ENCODE measurements around the gene CLTC. TPM values are rescaled to one million over a fixed set of nuclear protein-coding genes. Genes with fewer than 3 reads are reported as not detected.
"Not testable (repeated sequence)": the region's sequence is repeated elsewhere in the genome, so short reads cannot be mapped to it uniquely, and the experiment has no call there.

CLTC gene
- total RNA-seq, 1 donor from 2014 or later: 188 TPM

DNA sequence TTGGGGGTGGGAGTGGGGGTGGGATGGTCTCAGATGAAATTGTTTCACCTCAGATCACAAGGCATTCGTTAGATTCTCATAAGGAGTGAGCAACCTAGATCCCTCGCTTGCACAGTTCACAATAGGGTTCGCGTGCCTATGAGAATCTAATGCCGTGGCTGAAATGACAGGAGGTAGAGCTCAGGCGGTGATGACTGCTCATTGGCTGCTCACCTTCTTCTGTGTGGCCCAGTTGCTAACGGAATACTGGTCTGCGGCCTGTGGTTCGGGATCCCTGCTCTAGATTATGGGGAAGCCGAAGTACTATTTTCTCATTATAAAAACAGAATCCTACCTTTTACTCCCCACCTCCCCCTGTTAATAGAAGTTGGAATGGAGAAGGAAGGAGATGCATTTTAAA lies 18.9 kb downstream of the CLTC start:
- Mint-ChIP-seq H3K36me3 (ENCODE audit: low read depth) (peaks cover 14% of the 10 kb centered on the region), H3K9me3 (no peaks in the 10 kb centered on the region), H3K4me1 (ENCODE audit: low read depth) (peaks cover 45% of the 10 kb centered on the region), H3K27ac (no peak overlapping the region), H3K27me3 (ENCODE audit: low read depth) (no peaks in the 10 kb centered on the region), H3K4me3 (ENCODE audit: low read depth) (no peak overlapping the region)
- intact Hi-C loops (cut with micrococcal nuclease): no loop called here
- DNase-seq (ENCODE audit: low spot score): no peak

DNA sequence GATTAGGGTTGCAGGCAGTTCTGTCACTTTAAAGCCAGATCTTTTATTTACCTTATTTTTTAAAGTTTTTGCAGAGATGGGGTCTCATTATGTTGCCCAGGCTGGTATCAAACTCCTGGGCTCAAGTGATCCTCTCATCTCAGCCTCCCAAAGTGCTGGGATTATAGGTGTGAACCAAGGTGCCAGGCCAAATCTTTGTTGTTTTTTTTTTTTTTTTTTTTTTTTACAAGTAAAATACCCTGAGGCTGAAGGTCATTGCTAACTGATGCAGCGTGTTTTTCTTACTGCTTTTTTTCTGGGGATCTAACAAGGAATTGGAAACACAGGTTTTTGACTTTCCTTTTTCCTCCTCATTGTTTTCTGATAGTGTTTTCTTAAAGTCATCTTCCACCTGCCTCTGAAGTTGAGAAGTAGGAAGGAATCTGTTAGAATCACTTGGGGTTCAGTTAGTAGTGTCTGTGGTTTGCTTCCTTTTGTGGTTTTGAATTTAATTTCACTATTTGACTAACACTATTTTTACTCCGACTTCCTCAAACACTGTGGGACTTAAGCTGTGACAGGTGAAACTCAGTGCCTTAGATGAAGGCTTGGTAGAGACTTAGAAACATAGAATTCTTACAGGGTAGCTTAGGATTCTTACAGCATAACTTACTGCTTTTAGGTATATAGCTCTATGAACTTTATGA lies 22.2 kb downstream of the CLTC start:
- Mint-ChIP-seq H3K36me3 (ENCODE audit: low read depth) (peaks cover 41% of the 10 kb centered on the region), H3K4me3 (ENCODE audit: low read depth) (peak overlapping the region; percentile 40), H3K27ac (peak overlapping the region; percentile 48), H3K9me3 (no peaks in the 10 kb centered on the region), H3K27me3 (ENCODE audit: low read depth) (no peaks in the 10 kb centered on the region), H3K4me1 (ENCODE audit: low read depth) (peaks cover 34% of the 10 kb centered on the region)
- intact Hi-C loops (cut with micrococcal nuclease): loop anchor here (1.0 to 2.0 kb wide), 2 partner anchors 23 to 41 kb away; partner anchors contain the start of gene CLTC
- no peak for DNase-seq (ENCODE audit: low spot score)

DNA sequence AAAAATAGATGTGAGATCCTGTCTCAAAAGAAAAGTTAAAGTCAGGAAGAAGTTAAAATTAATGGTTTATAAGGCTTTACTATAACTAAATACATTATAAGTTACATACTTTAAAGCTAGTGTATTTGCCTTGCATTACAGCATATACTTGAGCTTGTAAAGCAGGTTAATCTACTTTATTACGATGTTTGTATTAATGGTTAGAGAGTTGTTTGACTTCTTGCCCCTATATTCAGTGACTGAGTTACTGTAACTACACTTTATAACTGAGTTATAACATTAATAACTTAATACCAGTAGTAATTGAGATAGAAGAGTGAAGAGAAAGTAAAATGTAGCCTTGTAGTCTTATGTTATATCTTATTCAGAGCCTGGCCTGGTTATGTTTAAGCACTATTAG lies 22.9 kb downstream of the CLTC start:
- H3K27ac Mint-ChIP-seq: no peak overlapping the region
- peaks cover 34% of the 10 kb centered on the region for H3K4me1 Mint-ChIP-seq (ENCODE audit: low read depth)
- DNase-seq (ENCODE audit: low spot score): no peak
- peak overlapping the region; percentile 40 for H3K4me3 Mint-ChIP-seq (ENCODE audit: low read depth)
- no peaks in the 10 kb centered on the region for H3K27me3 Mint-ChIP-seq (ENCODE audit: low read depth)
- H3K36me3 Mint-ChIP-seq (ENCODE audit: low read depth): peaks cover 47% of the 10 kb centered on the region
- H3K9me3 Mint-ChIP-seq: no peaks in the 10 kb centered on the region
- intact Hi-C loops (cut with micrococcal nuclease): loop anchor here (1.0 to 2.0 kb wide), 2 partner anchors 24 to 41 kb away; partner anchors contain the start of gene CLTC

DNA sequence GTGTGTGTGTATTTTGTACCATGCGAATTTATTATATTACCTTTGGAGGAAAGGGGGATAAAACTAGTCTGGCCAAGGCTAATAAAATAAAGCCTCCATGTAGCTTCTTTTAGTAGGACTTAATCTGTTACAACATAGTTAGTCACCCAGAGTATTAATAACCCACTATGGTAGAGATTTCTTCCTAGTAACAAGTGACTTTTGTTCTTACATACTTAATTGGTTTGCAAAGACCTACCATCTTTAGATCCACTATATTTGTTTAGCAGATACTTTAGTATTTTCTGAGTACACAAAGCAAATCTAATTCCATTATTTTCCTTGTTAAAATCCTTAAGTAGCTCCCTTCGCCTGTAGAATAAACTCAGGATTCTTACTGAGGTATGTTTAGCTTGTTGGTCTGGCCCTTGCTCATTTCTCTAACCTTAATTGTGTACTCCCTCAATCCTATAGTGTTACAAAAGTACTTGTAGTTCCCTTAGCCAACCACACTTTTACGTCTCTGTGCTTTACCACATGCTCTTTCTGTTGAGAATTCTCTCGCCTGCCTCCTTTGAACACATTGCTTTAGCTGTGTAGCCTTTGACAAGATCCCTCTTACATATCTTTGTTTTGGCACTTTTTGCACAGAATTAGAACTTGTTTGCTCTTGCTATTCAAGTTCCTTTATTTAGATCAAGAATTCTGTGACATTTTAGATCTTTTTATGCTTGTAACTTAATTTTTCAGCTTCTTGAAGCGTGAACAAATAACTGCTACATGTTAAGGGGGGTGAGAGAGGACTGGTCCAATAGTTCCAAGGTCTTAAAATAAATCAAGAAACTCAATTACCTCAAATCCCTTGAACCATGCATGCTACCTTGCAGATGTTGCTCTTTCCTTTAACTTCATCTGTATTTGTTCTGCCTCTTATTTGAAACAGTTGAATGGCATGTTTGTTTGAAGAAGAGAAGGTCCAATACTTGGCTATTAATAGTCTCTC lies 23.8 kb downstream of the CLTC start:
- Mint-ChIP-seq H3K4me3 (ENCODE audit: low read depth) (no peak overlapping the region), H3K4me1 (ENCODE audit: low read depth) (peaks cover 34% of the 10 kb centered on the region), H3K27me3 (ENCODE audit: low read depth) (no peaks in the 10 kb centered on the region), H3K9me3 (no peaks in the 10 kb centered on the region), H3K36me3 (ENCODE audit: low read depth) (peaks cover 52% of the 10 kb centered on the region), H3K27ac (no peak overlapping the region)
- no peak for DNase-seq (ENCODE audit: low spot score)
- intact Hi-C loops (cut with micrococcal nuclease): loop anchor here (2.0 kb wide), 1 partner anchor 25 kb away; the partner anchor contains the start of gene CLTC

DNA sequence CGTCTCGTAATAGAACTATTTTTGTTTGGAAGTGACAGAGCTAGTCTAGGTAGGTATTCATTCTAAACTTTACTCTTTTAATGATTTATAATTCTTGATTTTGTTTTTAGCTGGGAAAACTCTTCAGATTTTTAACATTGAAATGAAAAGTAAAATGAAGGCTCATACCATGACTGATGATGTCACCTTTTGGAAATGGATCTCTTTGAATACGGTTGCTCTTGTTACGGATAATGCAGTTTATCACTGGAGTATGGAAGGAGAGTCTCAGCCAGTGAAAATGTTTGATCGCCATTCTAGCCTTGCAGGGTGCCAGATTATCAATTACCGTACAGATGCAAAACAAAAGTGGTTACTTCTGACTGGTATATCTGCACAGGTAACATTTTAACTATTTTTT lies 27.6 kb downstream of the CLTC start:
- peaks cover 80% of the 10 kb centered on the region for H3K36me3 Mint-ChIP-seq (ENCODE audit: low read depth)
- intact Hi-C loops (cut with micrococcal nuclease): no loop called here
- no peak overlapping the region for H3K27ac Mint-ChIP-seq
- H3K4me1 Mint-ChIP-seq (ENCODE audit: low read depth): peaks cover 39% of the 10 kb centered on the region
- no peaks in the 10 kb centered on the region for H3K27me3 Mint-ChIP-seq (ENCODE audit: low read depth)
- H3K4me3 Mint-ChIP-seq (ENCODE audit: low read depth): no peak overlapping the region
- no peak for DNase-seq (ENCODE audit: low spot score)
- no peaks in the 10 kb centered on the region for H3K9me3 Mint-ChIP-seq

DNA sequence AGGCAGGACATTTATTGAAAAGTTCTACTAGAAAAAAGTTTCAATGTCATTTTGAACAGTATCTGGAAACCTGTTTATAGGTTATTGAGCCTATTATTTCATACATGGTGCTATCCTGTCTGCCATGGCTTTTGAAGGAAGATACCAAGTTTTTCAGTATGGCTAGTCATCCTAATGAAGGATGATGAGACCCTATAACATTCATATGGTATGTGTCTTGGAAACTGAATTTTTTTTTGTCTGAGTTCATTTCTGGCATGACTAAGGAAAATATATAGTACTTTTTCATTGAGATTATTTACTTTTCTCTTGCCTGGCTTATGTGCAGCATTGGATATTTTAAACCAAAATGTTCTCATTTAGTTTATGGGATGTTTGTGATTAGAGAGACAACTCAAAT lies 30.2 kb downstream of the CLTC start:
- DNase-seq (ENCODE audit: low spot score): no peak
- Mint-ChIP-seq H3K4me3 (ENCODE audit: low read depth) (no peak overlapping the region), H3K27ac (no peak overlapping the region), H3K36me3 (ENCODE audit: low read depth) (peaks cover 86% of the 10 kb centered on the region), H3K4me1 (ENCODE audit: low read depth) (peaks cover 28% of the 10 kb centered on the region), H3K27me3 (ENCODE audit: low read depth) (no peaks in the 10 kb centered on the region), H3K9me3 (no peaks in the 10 kb centered on the region)
- intact Hi-C loops (cut with micrococcal nuclease): no loop called here

DNA sequence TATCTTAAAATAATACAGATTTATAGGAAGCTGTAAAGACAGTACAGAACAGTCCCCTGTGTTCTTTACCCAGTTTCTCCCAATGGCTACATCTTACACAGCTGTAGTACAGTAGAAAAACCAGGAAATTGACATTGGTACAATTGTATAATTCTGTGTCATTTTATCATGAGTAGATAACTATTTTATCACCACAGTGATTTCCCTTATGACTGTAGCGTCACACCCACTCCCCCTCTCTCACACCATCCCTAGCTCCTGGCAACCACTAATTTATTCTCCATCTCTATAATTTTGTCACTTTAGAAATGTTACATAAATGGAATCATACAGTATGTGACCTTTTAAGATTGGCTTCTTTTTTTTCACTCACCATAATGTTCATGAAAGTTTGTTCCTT lies 30.9 kb downstream of the CLTC start:
- H3K4me1 Mint-ChIP-seq (ENCODE audit: low read depth): peaks cover 31% of the 10 kb centered on the region
- peaks cover 90% of the 10 kb centered on the region for H3K36me3 Mint-ChIP-seq (ENCODE audit: low read depth)
- H3K4me3 Mint-ChIP-seq (ENCODE audit: low read depth): no peak overlapping the region
- intact Hi-C loops (cut with micrococcal nuclease): no loop called here
- H3K27me3 Mint-ChIP-seq (ENCODE audit: low read depth): no peaks in the 10 kb centered on the region
- H3K27ac Mint-ChIP-seq: no peak overlapping the region
- no peak for DNase-seq (ENCODE audit: low spot score)
- no peaks in the 10 kb centered on the region for H3K9me3 Mint-ChIP-seq

DNA sequence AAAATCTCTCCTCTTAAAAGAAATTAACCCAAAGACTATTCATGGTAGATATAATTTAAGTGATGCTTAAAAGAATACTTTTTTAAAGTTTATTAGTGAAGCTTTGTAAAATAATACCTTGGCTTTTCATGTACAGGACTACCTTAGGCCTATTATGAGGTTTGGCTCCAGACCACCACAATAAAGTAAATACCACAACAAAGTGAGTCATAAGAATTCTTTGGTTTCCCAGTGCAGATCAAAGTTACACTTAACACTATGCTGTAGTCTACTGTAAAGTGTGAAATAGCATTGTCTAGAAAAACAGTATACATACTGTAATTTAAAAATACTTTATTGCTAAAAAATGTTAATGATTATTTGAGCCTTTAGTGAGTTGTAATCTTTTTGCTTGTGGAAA lies 31.7 kb downstream of the CLTC start:
- H3K4me1 Mint-ChIP-seq (ENCODE audit: low read depth): peaks cover 31% of the 10 kb centered on the region
- H3K4me3 Mint-ChIP-seq (ENCODE audit: low read depth): no peak overlapping the region
- no peak for DNase-seq (ENCODE audit: low spot score)

DNA sequence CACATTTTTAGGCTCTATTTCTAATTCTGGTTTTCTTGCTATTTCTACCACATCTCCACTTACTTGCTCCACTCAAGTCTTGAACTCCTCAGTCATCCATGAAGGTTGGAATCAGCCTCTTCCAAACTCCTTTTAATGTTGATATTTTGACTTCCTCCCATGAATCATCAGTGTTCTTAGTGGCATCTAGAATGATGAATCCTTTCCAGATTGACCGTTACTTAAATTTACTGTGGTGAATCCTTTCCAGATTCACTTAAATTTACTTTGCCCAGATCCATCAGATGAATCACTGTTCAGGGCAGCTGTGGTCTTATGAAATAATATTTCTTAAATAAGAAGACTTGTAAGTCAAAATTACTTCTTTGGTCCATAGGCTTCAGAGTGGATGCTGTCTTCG lies 32.4 kb downstream of the CLTC start:
- H3K9me3 Mint-ChIP-seq: no peaks in the 10 kb centered on the region
- H3K4me3 Mint-ChIP-seq (ENCODE audit: low read depth): no peak overlapping the region
- H3K36me3 Mint-ChIP-seq (ENCODE audit: low read depth): peaks cover 86% of the 10 kb centered on the region
- intact Hi-C loops (cut with micrococcal nuclease): no loop called here
- no peak for DNase-seq (ENCODE audit: low spot score)
- H3K4me1 Mint-ChIP-seq (ENCODE audit: low read depth): peaks cover 28% of the 10 kb centered on the region
- peak overlapping the region; percentile 43 for H3K27ac Mint-ChIP-seq
- H3K27me3 Mint-ChIP-seq (ENCODE audit: low read depth): no peaks in the 10 kb centered on the region

More for the DNA sequence above, 31.7 kb downstream of the CLTC start:
- no peaks in the 10 kb centered on the region for H3K27me3 Mint-ChIP-seq (ENCODE audit: low read depth)
- intact Hi-C loops (cut with micrococcal nuclease): no loop called here
- H3K36me3 Mint-ChIP-seq (ENCODE audit: low read depth): peaks cover 91% of the 10 kb centered on the region
- H3K27ac Mint-ChIP-seq: no peak overlapping the region
- H3K9me3 Mint-ChIP-seq: no peaks in the 10 kb centered on the region

DNA sequence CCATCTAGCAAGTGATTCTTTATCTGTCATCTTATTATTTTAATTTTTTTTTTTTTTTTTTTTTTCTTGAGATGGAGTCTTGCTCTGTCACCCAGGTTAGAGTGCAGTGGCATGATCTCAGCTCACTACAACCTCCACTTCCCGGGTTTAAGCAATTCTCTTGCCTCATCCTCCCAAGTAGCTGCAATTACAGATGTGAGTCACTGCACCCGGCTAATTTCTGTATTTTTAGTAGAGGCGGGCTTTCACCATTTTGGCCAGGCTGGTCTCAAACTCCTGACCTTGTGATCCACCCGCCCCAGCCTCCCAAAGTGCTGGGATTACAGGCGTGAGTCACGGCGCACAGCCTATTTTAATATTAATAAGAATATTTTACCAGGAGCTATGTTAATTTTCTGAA lies 36.9 kb downstream of the CLTC start:
- H3K36me3 Mint-ChIP-seq (ENCODE audit: low read depth): peaks cover 78% of the 10 kb centered on the region
- H3K27me3 Mint-ChIP-seq (ENCODE audit: low read depth); H3K9me3 Mint-ChIP-seq; H3K27ac Mint-ChIP-seq; intact Hi-C loops (cut with micrococcal nuclease); H3K4me3 Mint-ChIP-seq (ENCODE audit: low read depth); H3K4me1 Mint-ChIP-seq (ENCODE audit: low read depth); DNase-seq (ENCODE audit: low spot score): not testable (repeated sequence)

DNA sequence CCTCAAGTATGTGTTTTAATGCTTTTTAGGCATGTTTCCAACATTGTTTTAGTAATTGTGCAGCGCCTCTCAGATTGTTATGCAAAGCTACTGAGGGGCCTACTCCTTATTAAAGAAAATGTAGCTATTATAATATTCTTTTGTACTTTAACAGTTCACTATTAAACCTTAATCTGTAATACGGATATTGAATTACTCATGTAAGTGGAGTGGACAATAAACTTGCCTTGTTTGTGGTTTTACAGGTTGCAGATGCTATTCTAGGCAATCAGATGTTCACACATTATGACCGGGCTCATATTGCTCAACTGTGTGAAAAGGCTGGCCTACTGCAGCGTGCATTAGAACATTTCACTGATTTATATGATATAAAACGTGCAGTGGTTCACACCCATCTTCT lies 46.5 kb downstream of the CLTC start:
- peaks cover 68% of the 10 kb centered on the region for H3K36me3 Mint-ChIP-seq (ENCODE audit: low read depth)
- H3K9me3 Mint-ChIP-seq: no peaks in the 10 kb centered on the region
- H3K27me3 Mint-ChIP-seq (ENCODE audit: low read depth): no peaks in the 10 kb centered on the region

DNA sequence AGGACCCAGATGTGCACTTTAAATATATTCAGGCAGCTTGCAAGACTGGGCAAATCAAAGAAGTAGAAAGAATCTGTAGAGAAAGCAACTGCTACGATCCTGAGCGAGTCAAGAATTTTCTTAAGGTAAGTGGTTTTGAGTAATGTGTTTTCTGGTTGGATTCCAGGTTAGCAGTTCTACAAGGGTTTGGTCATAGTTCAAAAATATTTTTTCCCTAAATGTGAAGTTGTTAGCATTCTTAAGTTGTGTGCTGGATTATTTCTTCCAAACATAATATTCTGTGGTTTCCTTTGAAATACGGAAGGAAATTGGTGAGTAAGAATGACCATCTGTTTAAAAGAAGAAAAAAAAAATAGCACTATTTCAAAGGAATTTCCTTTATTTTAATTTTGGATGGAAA lies 49.1 kb downstream of the CLTC start:
- peaks cover 65% of the 10 kb centered on the region for H3K36me3 Mint-ChIP-seq (ENCODE audit: low read depth)

More for the DNA sequence above, 46.5 kb downstream of the CLTC start:
- DNase-seq (ENCODE audit: low spot score): no peak
- H3K27ac Mint-ChIP-seq: no peak overlapping the region
- H3K4me1 Mint-ChIP-seq (ENCODE audit: low read depth): peaks cover 15% of the 10 kb centered on the region
- intact Hi-C loops (cut with micrococcal nuclease): no loop called here
- no peak overlapping the region for H3K4me3 Mint-ChIP-seq (ENCODE audit: low read depth)

DNA sequence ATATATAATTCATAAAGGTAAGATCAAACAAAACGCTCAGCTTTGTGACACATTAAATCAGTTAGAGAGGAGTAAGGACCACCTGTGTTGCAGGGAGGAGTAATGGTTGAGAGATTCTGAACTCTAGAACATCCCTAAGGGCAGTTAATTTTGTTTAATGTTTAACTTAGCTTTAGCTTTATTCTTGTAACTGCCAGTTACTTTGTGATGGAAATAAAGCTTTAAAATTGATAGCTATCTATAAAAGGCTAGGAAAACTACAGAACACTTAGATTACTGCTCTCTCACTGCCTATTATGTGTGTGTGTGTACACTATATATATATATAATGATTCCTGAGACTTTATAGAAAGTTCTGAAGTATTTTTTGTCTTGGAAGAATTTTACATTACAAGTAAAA lies 49.7 kb downstream of the CLTC start:
- Mint-ChIP-seq H3K27me3 (ENCODE audit: low read depth) (no peaks in the 10 kb centered on the region), H3K9me3 (no peaks in the 10 kb centered on the region), H3K36me3 (ENCODE audit: low read depth) (peaks cover 62% of the 10 kb centered on the region), H3K4me3 (ENCODE audit: low read depth) (no peak overlapping the region), H3K4me1 (ENCODE audit: low read depth) (peaks cover 18% of the 10 kb centered on the region), H3K27ac (peak overlapping the region; percentile 42)
- intact Hi-C loops (cut with micrococcal nuclease): no loop called here
- no peak for DNase-seq (ENCODE audit: low spot score)

More for the DNA sequence above, 49.1 kb downstream of the CLTC start:
- Mint-ChIP-seq H3K4me3 (ENCODE audit: low read depth) (no peak overlapping the region), H3K27me3 (ENCODE audit: low read depth) (no peaks in the 10 kb centered on the region), H3K27ac (peak overlapping the region; percentile 42), H3K9me3 (no peaks in the 10 kb centered on the region), H3K4me1 (ENCODE audit: low read depth) (peaks cover 18% of the 10 kb centered on the region)
- intact Hi-C loops (cut with micrococcal nuclease): no loop called here
- DNase-seq (ENCODE audit: low spot score): no peak
